Measurements from ENCODE around the gene SPART.
A peak's percentile ranks its signal among the peaks of the same experiment; 100 is the strongest.

The SPART gene

DNA sequence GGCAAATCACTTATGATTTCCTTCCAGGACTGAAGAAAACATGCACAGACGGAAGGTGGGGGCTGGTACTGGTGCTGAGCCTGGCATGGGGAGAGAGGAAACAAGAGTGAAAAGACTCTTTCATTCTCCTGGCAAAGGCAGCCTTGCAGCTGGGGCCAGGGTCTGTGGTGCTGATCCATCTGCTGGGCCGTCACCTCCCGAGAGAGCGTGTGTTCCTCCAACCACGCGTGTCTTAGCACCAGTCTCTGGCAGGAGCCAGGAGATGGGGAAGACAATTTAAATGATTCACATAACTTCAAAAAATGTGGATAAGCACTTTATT lies 23.9 kb upstream of the SPART start:
- H3K36me3 ChIP-seq (ENCODE audit: control insufficient read depth in 1 of 2, insufficient read depth in 2 of 2, low read depth in 1 of 2, low read length in 2 of 2): peaks cover 0 to 3% of the 10 kb centered on the region in 2 experiments
- H3K4me2 ChIP-seq (ENCODE audit: low read length, poor library complexity, severe bottlenecking): no peak overlapping the region
- H2AK5ac ChIP-seq (ENCODE audit: low read length, severe bottlenecking): no peak overlapping the region
- no peaks in the 10 kb centered on the region for H3K79me1 ChIP-seq (replicated peaks; ENCODE audit: low read length, poor library complexity, severe bottlenecking)
- H3K18ac ChIP-seq (ENCODE audit: low read depth in 1 of 2, low read length in 2 of 2): no peak overlapping the region
- no peaks in the 10 kb centered on the region for H3K27me3 ChIP-seq (ENCODE audit: control insufficient read depth in 1 of 2, insufficient read depth in 1 of 2, low read length in 2 of 2)
- WGBS: over 99% methylated on average over 6 of the region's 6 CpGs
- DNase-seq: no peak
- no peak overlapping the region for H3K4me3 ChIP-seq (ENCODE audit: insufficient read depth in 1 of 2, low read depth in 1 of 2, low read length in 2 of 2)
- H4K91ac ChIP-seq (ENCODE audit: low read length): no peak overlapping the region
- H3K9me3 ChIP-seq (ENCODE audit: control insufficient read depth, low read length): no peaks in the 10 kb centered on the region
- H3K4me1 ChIP-seq (ENCODE audit: control insufficient read depth, insufficient read depth, low read depth, low read length): peaks cover 3% of the 10 kb centered on the region
- no peak overlapping the region for H2AFZ ChIP-seq (ENCODE audit: low read depth, low read length)
- no peak overlapping the region for H3K14ac ChIP-seq (ENCODE audit: low read length in 2 of 2)
- no peak overlapping the region for H2BK120ac ChIP-seq (ENCODE audit: low read depth, low read length)
- H3K23ac ChIP-seq (ENCODE audit: low read length in 2 of 2): no peak overlapping the region
- no peak overlapping the region for H3K4ac ChIP-seq (ENCODE audit: low read depth in 1 of 2, low read length in 2 of 2)
- H2BK12ac ChIP-seq (ENCODE audit: low read length in 2 of 2): no peak overlapping the region
- no peak overlapping the region for H4K8ac ChIP-seq (ENCODE audit: low read length)
- H3K27ac ChIP-seq (ENCODE audit: low read length, poor library complexity, severe bottlenecking): no peak overlapping the region
- no peak overlapping the region for H2BK5ac ChIP-seq (ENCODE audit: low read depth, low read length, poor library complexity, severe bottlenecking)
- H3K9ac ChIP-seq (ENCODE audit: low read length): no peak overlapping the region
- H2BK15ac ChIP-seq (ENCODE audit: low read depth, poor library complexity, severe bottlenecking): no peak overlapping the region

DNA sequence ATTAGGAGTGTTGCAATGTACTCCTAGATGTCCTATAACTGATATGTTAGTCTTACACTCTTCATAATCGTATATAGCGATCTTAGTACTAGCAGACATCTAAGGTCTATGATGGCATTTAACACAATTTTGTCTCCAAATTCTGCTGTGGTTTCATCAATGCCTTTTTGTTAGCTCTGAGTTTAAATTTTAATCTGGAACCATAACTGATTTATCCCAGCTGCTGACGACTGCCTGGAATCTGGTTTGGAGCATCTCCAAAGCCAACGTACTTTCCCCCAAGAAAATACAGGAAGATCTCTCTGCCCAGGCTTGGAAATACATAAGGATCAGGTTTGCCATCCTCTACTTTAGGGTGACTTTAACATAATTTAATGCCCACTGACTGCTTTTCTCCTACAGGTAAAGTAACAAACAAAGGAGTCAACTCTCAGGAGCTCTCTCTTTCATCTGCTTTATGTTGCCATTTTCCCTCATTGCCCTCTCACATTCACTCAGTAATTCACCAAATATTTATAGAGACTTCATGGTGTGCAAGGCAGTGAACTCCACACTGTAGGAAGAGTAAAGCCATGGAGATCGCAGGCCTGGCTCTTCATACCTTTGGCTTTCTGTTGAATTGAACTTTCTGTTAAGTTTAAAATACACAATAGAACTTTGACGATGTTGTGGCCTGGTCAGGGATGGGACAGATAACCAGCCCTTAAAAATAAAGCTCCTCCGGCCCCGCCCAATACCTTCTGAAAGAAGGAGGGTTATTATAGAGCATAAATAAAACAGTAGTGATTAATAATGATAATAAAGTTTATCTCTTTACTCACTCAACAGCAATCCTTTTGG lies 23.3 kb upstream of the SPART start:
- DNase-seq: no peak
- Histone ChIP-seq H3K14ac (ENCODE audit: low read length in 2 of 2) (no peak overlapping the region), H4K91ac (ENCODE audit: low read length) (no peak overlapping the region), H2AK5ac (ENCODE audit: low read length, severe bottlenecking) (no peak overlapping the region), H2BK5ac (ENCODE audit: low read depth, low read length, poor library complexity, severe bottlenecking) (no peak overlapping the region), H2BK12ac (ENCODE audit: low read length in 2 of 2) (no peak overlapping the region), H3K4me3 (ENCODE audit: insufficient read depth in 1 of 2, low read depth in 1 of 2, low read length in 2 of 2) (peak overlapping the region in 1 of 2 experiments; percentile 29), H3K9me3 (ENCODE audit: control insufficient read depth, low read length) (no peaks in the 10 kb centered on the region), H2BK120ac (ENCODE audit: low read depth, low read length) (no peak overlapping the region), H3K27ac (ENCODE audit: low read length, poor library complexity, severe bottlenecking) (peak overlapping the region; percentile 63), H3K23ac (ENCODE audit: low read length in 2 of 2) (no peak overlapping the region), H3K4me2 (ENCODE audit: low read length, poor library complexity, severe bottlenecking) (no peak overlapping the region), H3K4ac (ENCODE audit: low read depth in 1 of 2, low read length in 2 of 2) (no peak overlapping the region), H3K79me1 (replicated peaks; ENCODE audit: low read length, poor library complexity, severe bottlenecking) (no peaks in the 10 kb centered on the region), H3K36me3 (ENCODE audit: control insufficient read depth in 1 of 2, insufficient read depth in 2 of 2, low read depth in 1 of 2, low read length in 2 of 2) (peaks cover 0 to 3% of the 10 kb centered on the region in 2 experiments), H2BK15ac (ENCODE audit: low read depth, poor library complexity, severe bottlenecking) (no peak overlapping the region), H3K18ac (ENCODE audit: low read depth in 1 of 2, low read length in 2 of 2) (no peak overlapping the region), H3K4me1 (ENCODE audit: control insufficient read depth, insufficient read depth, low read depth, low read length) (peaks cover 3% of the 10 kb centered on the region), H3K9ac (ENCODE audit: low read length) (peak overlapping the region; percentile 7), H3K27me3 (ENCODE audit: control insufficient read depth in 1 of 2, insufficient read depth in 1 of 2, low read length in 2 of 2) (no peaks in the 10 kb centered on the region), H2AFZ (ENCODE audit: low read depth, low read length) (no peak overlapping the region), H4K8ac (ENCODE audit: low read length) (no peak overlapping the region)
- 96% methylated on average over 6 of the region's 8 CpGs for WGBS

DNA sequence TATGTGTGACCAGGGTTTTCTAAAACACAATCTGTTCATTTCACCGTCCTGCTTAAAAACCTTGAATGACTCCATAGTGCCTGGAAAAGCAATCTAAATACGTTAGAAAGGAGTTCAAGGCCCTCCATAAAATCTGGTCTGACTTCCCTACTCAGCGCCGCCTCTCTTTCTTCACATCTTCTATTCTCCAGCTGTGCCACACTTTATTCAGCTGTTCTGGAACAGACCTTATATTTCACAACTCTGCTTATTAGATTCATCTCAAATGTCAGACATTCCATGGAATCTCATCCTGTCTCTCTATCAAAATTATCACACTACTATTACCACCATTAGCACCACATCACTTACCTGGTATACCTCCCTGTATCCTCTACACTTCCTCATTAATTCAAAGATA lies 19.8 kb upstream of the SPART start:
- Histone ChIP-seq H3K9ac (ENCODE audit: low read length) (no peak overlapping the region), H3K4ac (ENCODE audit: low read depth in 1 of 2, low read length in 2 of 2) (no peak overlapping the region)
- 98% methylated on average over 3 of the region's 4 CpGs for WGBS

DNA sequence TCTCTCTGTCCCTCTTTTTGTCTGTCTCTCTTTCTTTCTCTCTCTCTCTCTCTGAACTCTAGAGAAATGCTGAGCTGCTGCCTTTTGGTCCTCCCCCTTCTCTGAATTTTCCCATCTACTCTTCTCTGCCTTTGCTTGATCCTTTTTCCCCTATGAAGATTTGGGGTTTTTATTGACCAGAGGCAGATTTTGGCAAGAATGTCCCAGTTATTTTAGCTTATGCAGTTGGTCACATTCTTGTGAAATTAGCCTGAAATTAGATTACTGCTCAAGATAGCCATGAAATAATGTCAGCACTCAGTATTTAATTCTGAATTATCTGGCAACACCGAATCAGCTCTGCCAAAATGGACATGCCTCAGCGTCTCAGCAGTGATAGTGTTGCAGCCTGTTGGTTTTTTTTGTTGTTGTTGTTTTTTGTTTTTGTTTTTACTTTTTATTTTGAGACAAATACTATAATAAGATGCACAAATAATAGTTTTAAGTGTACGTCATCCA lies 17.2 kb upstream of the SPART start:
- Histone ChIP-seq H3K18ac (ENCODE audit: low read depth in 1 of 2, low read length in 2 of 2) (no peak overlapping the region), H2AFZ (ENCODE audit: low read depth, low read length) (no peak overlapping the region), H3K4me2 (ENCODE audit: low read length, poor library complexity, severe bottlenecking) (no peak overlapping the region), H3K27me3 (ENCODE audit: control insufficient read depth in 1 of 2, insufficient read depth in 1 of 2, low read length in 2 of 2) (no peaks in the 10 kb centered on the region), H3K9me3 (ENCODE audit: control insufficient read depth, low read length) (no peaks in the 10 kb centered on the region), H3K14ac (ENCODE audit: low read length in 2 of 2) (no peak overlapping the region), H3K23ac (ENCODE audit: low read length in 2 of 2) (no peak overlapping the region), H2BK120ac (ENCODE audit: low read depth, low read length) (no peak overlapping the region), H3K4me1 (ENCODE audit: control insufficient read depth, insufficient read depth, low read depth, low read length) (peaks cover 6% of the 10 kb centered on the region), H3K79me1 (replicated peaks; ENCODE audit: low read length, poor library complexity, severe bottlenecking) (no peaks in the 10 kb centered on the region), H3K9ac (ENCODE audit: low read length) (peak overlapping the region; percentile 57), H3K36me3 (ENCODE audit: control insufficient read depth in 1 of 2, insufficient read depth in 2 of 2, low read depth in 1 of 2, low read length in 2 of 2) (peaks cover 0 to 3% of the 10 kb centered on the region in 2 experiments), H3K4me3 (ENCODE audit: insufficient read depth in 1 of 2, low read depth in 1 of 2, low read length in 2 of 2) (peak overlapping the region in 1 of 2 experiments; percentile 60), H2BK5ac (ENCODE audit: low read depth, low read length, poor library complexity, severe bottlenecking) (no peak overlapping the region), H2BK12ac (ENCODE audit: low read length in 2 of 2) (no peak overlapping the region), H4K91ac (ENCODE audit: low read length) (no peak overlapping the region), H2BK15ac (ENCODE audit: low read depth, poor library complexity, severe bottlenecking) (no peak overlapping the region), H3K4ac (ENCODE audit: low read depth in 1 of 2, low read length in 2 of 2) (no peak overlapping the region), H4K8ac (ENCODE audit: low read length) (no peak overlapping the region), H3K27ac (ENCODE audit: low read length, poor library complexity, severe bottlenecking) (no peak overlapping the region), H2AK5ac (ENCODE audit: low read length, severe bottlenecking) (no peak overlapping the region)
- DNase-seq: no peak
- WGBS: 100% methylated on average over 1 of the region's 3 CpGs

More for the DNA sequence above, 19.8 kb upstream of the SPART start:
- Histone ChIP-seq H2BK12ac (ENCODE audit: low read length in 2 of 2) (no peak overlapping the region), H3K14ac (ENCODE audit: low read length in 2 of 2) (no peak overlapping the region), H2BK15ac (ENCODE audit: low read depth, poor library complexity, severe bottlenecking) (no peak overlapping the region), H2AFZ (ENCODE audit: low read depth, low read length) (no peak overlapping the region), H2BK5ac (ENCODE audit: low read depth, low read length, poor library complexity, severe bottlenecking) (no peak overlapping the region), H4K8ac (ENCODE audit: low read length) (no peak overlapping the region), H3K9me3 (ENCODE audit: control insufficient read depth, low read length) (no peaks in the 10 kb centered on the region), H2AK5ac (ENCODE audit: low read length, severe bottlenecking) (no peak overlapping the region), H3K4me2 (ENCODE audit: low read length, poor library complexity, severe bottlenecking) (no peak overlapping the region), H3K18ac (ENCODE audit: low read depth in 1 of 2, low read length in 2 of 2) (no peak overlapping the region), H3K23ac (ENCODE audit: low read length in 2 of 2) (no peak overlapping the region), H3K27me3 (ENCODE audit: control insufficient read depth in 1 of 2, insufficient read depth in 1 of 2, low read length in 2 of 2) (no peaks in the 10 kb centered on the region), H3K27ac (ENCODE audit: low read length, poor library complexity, severe bottlenecking) (no peak overlapping the region), H3K36me3 (ENCODE audit: control insufficient read depth in 1 of 2, insufficient read depth in 2 of 2, low read depth in 1 of 2, low read length in 2 of 2) (peaks cover 0 to 3% of the 10 kb centered on the region in 2 experiments), H2BK120ac (ENCODE audit: low read depth, low read length) (no peak overlapping the region), H3K4me3 (ENCODE audit: insufficient read depth in 1 of 2, low read depth in 1 of 2, low read length in 2 of 2) (no peak overlapping the region), H4K91ac (ENCODE audit: low read length) (no peak overlapping the region), H3K79me1 (replicated peaks; ENCODE audit: low read length, poor library complexity, severe bottlenecking) (no peaks in the 10 kb centered on the region), H3K4me1 (ENCODE audit: control insufficient read depth, insufficient read depth, low read depth, low read length) (peaks cover 8% of the 10 kb centered on the region)
- no peak for DNase-seq

All from mesenchymal stem cell (in vitro differentiated cells and primary cell).